C4-2B (cell line): ENCODE measurements around the gene THSD7B.

Experiments
- H3K27ac ChIP-seq: fragments of 450-650 bp; 2 replicates; pipeline ENCODE4 v1.5.1; 2017
- ZFX ChIP-seq: fragments of 450-650 bp; IDR thresholded peaks from 2 replicates; pipeline ENCODE4 v1.6.1; 2017
- TF ChIP-seq, protein P1 (sequence below): fragments of 450-650 bp; conservative IDR thresholded peaks from 2 replicates; pipeline ENCODE4 v1.5.1; 2017; ENCODE audit warnings: mild to moderate bottlenecking

THSD7B gene

DNA sequence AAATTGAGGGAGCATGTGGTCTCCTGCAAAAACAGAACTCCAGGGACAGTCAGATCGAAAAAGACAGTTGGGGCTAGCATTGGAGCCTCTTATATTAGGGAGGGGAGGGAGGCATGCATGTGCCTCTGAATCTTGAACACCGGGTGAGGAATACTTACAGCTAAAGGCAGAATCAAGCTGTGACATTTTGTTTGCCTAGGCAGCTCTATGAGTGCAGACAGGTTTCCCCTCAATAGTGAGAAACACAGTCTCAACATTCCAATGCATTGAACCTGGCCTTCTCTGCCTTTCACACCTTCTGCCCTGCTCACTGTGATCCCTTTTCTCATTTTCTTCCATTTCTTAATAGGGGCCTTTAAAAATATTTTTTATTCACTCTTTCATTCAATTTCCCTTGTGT lies 140.4 kb downstream of the THSD7B start:
- H3K27ac ChIP-seq, result no peak overlapping the region
- TF ChIP-seq, protein P1, sequence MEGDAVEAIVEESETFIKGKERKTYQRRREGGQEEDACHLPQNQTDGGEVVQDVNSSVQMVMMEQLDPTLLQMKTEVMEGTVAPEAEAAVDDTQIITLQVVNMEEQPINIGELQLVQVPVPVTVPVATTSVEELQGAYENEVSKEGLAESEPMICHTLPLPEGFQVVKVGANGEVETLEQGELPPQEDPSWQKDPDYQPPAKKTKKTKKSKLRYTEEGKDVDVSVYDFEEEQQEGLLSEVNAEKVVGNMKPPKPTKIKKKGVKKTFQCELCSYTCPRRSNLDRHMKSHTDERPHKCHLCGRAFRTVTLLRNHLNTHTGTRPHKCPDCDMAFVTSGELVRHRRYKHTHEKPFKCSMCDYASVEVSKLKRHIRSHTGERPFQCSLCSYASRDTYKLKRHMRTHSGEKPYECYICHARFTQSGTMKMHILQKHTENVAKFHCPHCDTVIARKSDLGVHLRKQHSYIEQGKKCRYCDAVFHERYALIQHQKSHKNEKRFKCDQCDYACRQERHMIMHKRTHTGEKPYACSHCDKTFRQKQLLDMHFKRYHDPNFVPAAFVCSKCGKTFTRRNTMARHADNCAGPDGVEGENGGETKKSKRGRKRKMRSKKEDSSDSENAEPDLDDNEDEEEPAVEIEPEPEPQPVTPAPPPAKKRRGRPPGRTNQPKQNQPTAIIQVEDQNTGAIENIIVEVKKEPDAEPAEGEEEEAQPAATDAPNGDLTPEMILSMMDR, result no peak
- no peak for TF ChIP-seq ZFX

DNA sequence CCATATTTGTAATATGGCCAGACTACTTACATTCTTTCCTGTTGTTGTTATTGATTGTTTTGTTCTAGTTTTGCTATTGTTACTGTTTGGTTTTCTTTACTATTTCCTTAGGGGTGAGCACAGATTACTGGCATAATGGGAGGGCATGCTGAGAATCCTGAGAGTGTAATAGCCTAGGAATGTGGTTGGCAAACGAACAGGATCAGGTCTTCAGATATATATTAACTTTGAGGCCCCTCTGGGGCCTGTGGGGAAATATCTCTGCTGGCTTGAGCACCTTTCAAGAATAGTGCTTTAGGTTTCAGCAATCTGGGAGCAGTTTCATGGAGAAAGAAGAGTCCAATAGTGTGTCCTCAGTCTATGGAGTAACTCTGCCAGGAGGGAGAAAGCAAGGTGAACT lies 144.4 kb downstream of the THSD7B start:
- TF ChIP-seq, protein P1, result no peak
- no peak for TF ChIP-seq ZFX
- H3K27ac ChIP-seq, result no peak overlapping the region

DNA sequence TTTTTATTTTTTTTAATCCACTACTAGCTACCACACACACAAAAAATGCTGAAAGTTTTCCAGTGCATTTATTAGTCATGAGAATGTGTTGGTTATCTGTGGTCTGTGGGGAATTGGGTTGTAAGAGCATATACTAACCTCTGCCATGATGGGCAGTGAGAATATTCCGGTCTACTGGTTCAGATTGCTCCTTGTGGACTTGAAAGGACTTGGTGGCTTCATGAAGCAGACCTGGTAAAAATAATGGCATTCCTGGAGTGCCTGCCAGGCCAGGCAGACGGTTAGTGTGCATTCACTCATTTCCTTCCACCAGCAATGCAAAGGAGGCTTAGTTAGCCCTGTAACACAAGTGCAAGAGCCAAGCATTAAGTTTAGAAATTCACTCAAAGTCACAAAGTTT lies 150.8 kb downstream of the THSD7B start:
- TF ChIP-seq, protein P1, result no peak
- TF ChIP-seq ZFX, result no peak
- no peak overlapping the region for H3K27ac ChIP-seq

DNA sequence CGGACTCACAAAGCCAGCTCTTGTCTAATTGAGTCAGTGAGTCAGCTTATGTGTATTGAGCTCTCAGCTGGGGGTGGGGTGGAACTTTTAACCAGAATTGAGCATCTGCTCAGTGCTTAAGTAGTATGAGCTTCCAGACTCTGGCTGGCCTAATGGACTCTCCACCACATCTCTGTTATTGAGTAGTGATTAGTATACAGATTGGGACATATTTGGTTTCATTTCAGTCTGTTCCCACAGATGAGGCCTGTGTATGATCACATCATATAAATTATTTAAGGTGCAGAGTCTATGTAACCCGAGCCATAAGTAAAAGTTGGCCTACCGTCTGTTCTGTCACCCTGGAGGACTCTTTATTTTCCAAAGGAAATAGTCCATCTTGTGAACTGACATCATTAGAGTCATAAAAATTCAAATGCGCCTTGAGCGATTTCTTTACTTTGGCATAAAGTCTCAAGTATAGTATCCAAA lies 152.1 kb downstream of the THSD7B start:
- no peak for TF ChIP-seq ZFX
- TF ChIP-seq, protein P1, result no peak

DNA sequence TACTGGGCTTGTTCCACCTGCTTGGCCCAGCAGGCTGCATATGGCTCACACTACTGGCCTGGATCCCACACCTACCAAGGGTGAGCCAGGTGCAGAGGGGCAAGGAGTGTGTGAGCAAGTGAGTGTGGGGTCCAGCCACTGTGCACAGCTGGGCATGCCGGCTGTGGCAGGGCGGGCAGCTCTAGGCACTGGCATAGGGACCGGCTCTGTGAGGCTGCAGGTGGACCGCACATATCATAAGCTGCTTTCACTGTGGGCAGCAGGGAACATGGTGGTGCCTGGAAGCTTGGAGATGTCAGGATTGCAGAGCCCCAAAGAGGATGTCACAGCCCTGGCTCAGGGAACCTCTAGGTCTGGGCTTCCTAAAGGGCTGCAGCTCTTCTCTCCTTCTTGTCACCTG lies 154.3 kb downstream of the THSD7B start:
- no peak overlapping the region for H3K27ac ChIP-seq
- TF ChIP-seq, protein P1, result no peak
- no peak for TF ChIP-seq ZFX

More for the DNA sequence above, 152.1 kb downstream of the THSD7B start:
- H3K27ac ChIP-seq, result no peak overlapping the region

DNA sequence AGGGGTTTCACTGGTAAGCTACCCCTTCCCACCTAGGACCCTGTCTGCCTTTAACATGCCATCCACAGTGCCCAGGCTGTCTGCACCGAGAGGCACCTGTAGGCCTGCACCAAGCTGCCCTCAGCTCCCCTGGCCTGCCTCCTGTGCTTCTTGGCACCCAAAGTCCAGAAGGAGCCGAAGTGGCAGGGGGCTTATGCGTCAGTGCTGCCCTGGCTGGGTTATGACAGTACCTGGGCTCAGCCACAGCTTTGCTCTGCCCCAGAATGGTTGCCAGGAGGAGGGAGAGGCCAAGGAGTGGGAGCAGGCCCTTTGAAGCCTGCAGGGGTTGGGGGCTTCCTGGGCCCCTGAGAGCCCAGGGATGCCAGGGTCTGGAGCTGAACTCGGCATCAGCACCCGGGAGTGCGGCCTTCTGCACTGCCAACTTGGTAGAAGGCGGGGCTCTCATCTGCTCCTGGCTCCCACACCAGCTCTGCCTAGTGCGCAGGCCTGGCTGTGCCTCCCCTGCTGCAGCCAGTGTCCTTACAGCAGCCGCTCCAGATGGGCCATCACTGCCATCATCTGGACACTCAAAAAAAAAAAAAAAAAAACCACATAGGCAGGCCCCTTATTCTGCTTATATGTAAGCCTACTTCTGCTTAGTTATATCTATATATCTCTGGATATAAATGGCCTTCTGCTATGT lies 155.4 kb downstream of the THSD7B start:
- no peak overlapping the region for H3K27ac ChIP-seq
- TF ChIP-seq, protein P1, result no peak
- no peak for TF ChIP-seq ZFX

DNA sequence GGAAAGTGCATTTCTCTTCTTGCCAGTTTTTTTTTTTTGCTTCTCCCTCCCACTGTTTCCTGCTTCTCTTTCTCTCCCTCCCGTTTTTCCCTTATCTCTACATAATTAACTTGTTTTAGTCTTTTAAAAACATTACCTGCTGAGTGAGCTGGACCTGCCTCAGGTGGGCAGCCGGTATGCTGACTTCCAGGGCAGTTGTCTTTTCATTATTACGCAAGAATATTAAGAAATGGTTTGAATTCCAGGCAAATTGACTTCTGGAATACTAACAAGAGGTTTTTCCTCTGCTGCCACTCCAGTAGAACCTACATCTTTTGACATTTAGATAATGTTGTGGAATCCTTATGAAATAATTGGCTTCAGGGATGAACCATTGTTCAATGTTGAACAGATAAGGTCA lies 161.8 kb downstream of the THSD7B start:
- TF ChIP-seq ZFX, result no peak
- TF ChIP-seq, protein P1, result no peak
- H3K27ac ChIP-seq, result no peak overlapping the region
